8988T (cell line): Measurements from ENCODE around the gene GRK3.

Source experiments
- DNase-seq: peaks from one replicate; pipeline ENCODE4 v3.0.0; 2011

The GRK3 gene

GRCh38 chr22:25742918-25743708 lies 178.6 kb downstream of the GRK3 start:
- DNase-seq, result no peak

- DNase-seq, result no peak
Measured at GRCh38 chr22:25744694-25745093, 180.2 kb downstream of the GRK3 start.

GRCh38 chr22:25745341-25746011 lies 181.0 kb downstream of the GRK3 start:
- DNase-seq, result no peak

- DNase-seq, result no peak
Measured at GRCh38 chr22:25746012-25746373, 181.5 kb downstream of the GRK3 start.

- DNase-seq, result no peak
Measured at GRCh38 chr22:25747245-25747944, 182.9 kb downstream of the GRK3 start.

- DNase-seq, result no peak
Measured at GRCh38 chr22:25748140-25748539, 183.7 kb downstream of the GRK3 start.

- DNase-seq, result no peak
Measured at GRCh38 chr22:25748704-25749103, 184.2 kb downstream of the GRK3 start.

GRCh38 chr22:25749420-25750169 lies 185.1 kb downstream of the GRK3 start:
- DNase-seq, result no peak

- DNase-seq, result no peak
Measured at GRCh38 chr22:25750569-25751173, 186.2 kb downstream of the GRK3 start.

GRCh38 chr22:25751174-25751581 lies 186.7 kb downstream of the GRK3 start:
- DNase-seq, result no peak

- no peak for DNase-seq
Measured at GRCh38 chr22:25752615-25753214, 188.2 kb downstream of the GRK3 start.

- no peak for DNase-seq
Measured at GRCh38 chr22:25753252-25753651, 188.8 kb downstream of the GRK3 start.

GRCh38 chr22:25754527-25755202 lies 190.2 kb downstream of the GRK3 start:
- no peak for DNase-seq

- no peak for DNase-seq
Measured at GRCh38 chr22:25757686-25758085, 193.2 kb downstream of the GRK3 start.

GRCh38 chr22:25758316-25758715 lies 193.8 kb downstream of the GRK3 start:
- DNase-seq, result no peak

- peak; percentile 59 for DNase-seq
Measured at GRCh38 chr22:25759825-25760231, 195.4 kb downstream of the GRK3 start.

GRCh38 chr22:25760294-25760693 lies 195.8 kb downstream of the GRK3 start:
- no peak for DNase-seq

- DNase-seq, result no peak
Measured at GRCh38 chr22:25760848-25761595, 196.5 kb downstream of the GRK3 start.

- DNase-seq, result no peak
Measured at GRCh38 chr22:25762147-25762546, 197.7 kb downstream of the GRK3 start.

GRCh38 chr22:25763239-25763777 lies 198.8 kb downstream of the GRK3 start:
- no peak for DNase-seq
